GM12892 (cell line): Measurements from ENCODE around the gene HOXC6.

Experiments used
- DNase-seq: peaks from one replicate; pipeline ENCODE4 v3.0.0; 2011; ENCODE audit not compliant: insufficient read length
- FAIRE-seq: peaks from 2 replicates; lab custom pipeline; 2011; peaks lifted over from hg19 to GRCh38; lab: Jason Lieb, UNC
- POLR2A ChIP-seq: IDR thresholded peaks from 2 replicates; pipeline ENCODE4 v1.6.1; 2011; ENCODE audit warnings: low read depth, low read length, control low read depth
- POLR2AphosphoS5 ChIP-seq: IDR thresholded peaks from 2 replicates; pipeline ENCODE4 v1.6.1; 2011; ENCODE audit warnings: low read depth, low read length, control low read depth
- TAF1 ChIP-seq: IDR thresholded peaks from 2 replicates; pipeline ENCODE4 v1.6.1; 2011; ENCODE audit warnings: low read depth, mild to moderate bottlenecking, control low read depth, low read length, borderline replicate concordance

The HOXC6 gene

DNA sequence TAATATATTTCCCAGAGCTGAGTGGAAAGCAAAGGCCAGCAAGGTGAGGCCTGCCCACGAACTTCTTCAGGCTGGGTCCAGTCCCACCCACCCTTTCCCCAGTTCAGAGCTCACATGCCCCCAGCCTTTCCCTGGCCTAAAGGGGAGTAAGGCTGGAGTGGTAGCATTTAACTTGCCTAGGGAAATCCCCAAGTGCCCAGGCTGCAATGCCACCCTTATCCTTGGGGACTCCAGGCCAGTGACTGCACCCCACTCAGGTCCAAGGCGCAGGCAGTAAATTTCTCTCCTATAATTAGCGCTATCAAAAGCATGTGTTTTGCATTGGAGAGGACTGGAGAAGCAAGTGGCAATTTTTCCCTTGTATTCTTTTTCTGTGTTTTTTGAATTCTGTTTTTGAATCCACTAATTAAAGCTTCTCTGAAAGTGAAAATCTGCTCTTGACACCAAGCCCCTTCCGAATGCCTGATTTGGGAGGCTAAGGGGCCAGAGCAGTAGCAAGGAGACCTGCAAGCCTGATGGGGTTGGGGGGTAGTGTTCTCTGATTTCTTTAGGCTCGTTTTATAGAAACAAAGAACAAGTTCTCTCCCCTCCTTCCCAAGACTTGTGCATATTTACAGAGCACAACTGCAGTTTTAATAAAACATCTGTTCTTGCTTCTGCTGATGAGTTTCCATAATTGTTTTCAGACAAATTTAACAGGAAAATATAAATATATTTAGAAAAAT, 3.5 kb upstream of the HOXC6 start:
- no peak for FAIRE-seq
- DNase-seq = no peak
- TF ChIP-seq POLR2AphosphoS5 = no peak
- no peak for TF ChIP-seq TAF1
- no peak for TF ChIP-seq POLR2A

DNA sequence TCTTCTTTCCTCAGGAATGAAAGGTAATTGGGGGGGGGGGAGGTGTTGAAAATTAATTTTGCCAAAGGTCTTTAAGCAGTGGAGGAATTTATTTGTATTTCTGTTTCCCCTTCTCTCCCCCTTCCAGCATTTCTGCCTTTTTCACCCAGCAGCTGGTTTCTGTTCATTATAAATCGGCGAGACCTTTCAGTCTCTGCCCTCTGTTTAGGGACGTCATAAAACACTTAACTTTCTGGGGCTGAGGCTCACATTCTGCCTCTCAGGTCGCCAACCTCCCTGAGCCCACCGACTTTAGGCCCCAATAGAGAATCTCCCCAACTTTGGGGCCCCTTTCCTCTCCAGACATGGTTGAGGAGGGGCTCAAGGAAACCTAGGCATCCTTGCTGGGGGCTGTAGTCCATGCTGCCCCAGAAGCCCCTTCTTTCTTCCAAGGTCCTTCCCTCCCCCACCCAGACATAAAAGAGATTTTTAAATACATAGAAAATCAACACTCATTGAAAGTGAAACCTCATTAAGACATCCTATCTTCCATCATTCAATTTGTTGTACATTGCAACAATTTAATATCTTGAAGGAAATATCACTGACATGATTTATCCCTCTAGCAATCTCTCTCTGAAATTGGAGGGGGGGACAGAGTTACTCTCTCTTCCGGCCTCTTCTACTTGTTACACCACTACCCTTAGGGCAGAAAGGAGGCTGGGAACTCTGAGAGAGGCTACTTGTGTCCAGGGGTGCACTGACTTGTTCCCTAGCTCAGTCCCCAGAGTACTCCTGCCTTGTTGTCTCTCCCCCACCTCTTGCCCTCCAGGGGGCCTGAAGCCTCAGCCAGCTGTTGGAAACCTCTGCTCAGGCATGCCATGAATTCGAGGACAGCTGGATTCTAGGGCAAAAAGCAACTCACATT, 2.5 kb upstream of the HOXC6 start:
- no peak for TF ChIP-seq POLR2AphosphoS5
- no peak for TF ChIP-seq POLR2A
- no peak for TF ChIP-seq TAF1
- DNase-seq = no peak
- no peak for FAIRE-seq

DNA sequence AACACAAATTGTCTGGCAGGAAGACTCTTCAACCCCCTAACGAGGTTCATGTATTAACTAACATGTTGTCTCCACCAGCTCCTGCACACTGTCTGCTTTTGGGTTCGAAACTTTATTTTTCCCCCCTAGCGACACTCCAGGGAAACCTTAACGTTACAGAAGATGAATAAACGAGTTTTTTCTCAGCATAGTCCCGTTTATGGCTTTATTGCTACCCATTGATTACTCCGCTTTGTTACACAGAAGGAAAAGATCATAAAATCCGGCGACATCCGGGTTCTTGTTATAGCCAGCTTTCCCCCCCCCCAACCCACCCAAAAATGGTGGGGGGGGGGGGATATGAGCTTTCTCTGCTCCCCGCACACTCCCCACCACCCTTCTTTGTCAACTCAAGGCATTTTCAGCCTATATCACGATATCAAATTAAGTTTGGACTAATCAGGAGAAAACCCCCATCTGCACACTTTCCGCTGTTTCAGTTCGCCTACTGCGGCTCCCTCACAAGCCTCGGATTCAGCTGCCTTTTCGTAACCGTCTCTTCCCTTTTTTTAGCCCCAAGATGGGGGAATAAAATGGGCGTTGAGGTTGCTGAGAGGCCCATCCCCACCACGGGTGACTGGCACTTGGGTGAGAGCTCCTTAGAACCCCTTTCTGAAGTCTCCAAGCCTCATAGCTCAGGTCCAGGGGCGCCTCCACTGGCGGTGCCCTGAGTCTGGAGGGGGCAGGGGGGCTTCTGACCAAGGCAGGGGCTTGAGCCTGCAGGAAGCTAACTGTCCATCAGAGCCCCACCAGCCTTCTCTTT, 1.4 kb upstream of the HOXC6 start:
- FAIRE-seq = no peak
- no peak for TF ChIP-seq TAF1
- no peak for TF ChIP-seq POLR2AphosphoS5
- no peak for TF ChIP-seq POLR2A
- DNase-seq = no peak

DNA sequence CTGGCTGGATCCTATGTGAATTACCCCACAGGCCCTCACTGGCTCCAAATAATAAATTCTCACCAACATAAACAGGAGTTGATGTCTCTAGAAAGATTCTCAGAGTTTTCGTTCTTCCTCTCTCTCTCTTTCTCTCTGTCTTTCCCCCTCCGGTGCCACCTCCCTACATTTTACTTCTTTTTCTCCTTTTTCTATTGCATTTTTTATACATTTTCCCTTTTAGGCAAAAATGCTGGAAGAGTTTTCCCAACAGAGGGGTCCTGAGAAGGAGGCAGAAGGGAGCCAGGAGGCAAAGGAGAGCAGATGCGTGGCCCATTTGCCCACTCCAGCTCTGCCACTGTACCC, 826 bp upstream of the HOXC6 start:
- no peak for FAIRE-seq
- TF ChIP-seq POLR2AphosphoS5 (no peak), TAF1 (no peak), POLR2A (no peak)
- DNase-seq = no peak

DNA sequence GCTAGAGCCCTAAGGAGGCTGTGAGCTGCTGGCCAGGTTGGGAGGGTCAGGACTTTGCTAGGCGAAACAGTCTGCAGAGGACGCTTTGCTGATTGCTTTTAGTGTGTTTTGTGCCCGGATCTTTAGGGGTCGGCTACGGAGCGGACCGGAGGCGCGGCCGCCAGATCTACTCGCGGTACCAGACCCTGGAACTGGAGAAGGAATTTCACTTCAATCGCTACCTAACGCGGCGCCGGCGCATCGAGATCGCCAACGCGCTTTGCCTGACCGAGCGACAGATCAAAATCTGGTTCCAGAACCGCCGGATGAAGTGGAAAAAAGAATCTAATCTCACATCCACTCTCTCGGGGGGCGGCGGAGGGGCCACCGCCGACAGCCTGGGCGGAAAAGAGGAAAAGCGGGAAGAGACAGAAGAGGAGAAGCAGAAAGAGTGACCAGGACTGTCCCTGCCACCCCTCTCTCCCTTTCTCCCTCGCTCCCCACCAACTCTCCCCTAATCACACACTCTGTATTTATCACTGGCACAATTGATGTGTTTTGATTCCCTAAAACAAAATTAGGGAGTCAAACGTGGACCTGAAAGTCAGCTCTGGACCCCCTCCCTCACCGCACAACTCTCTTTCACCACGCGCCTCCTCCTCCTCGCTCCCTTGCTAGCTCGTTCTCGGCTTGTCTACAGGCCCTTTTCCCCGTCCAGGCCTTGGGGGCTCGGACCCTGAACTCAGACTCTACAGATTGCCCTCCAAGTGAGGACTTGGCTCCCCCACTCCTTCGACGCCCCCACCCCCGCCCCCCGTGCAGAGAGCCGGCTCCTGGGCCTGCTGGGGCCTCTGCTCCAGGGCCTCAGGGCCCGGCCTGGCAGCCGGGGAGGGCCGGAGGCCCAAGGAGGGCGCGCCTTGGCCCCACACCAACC, 1.5 kb downstream of the HOXC6 start:
- TF ChIP-seq POLR2AphosphoS5 = no peak
- no peak for TF ChIP-seq POLR2A
- no peak for TF ChIP-seq TAF1
- DNase-seq = no peak
- FAIRE-seq = peak; percentile 48

DNA sequence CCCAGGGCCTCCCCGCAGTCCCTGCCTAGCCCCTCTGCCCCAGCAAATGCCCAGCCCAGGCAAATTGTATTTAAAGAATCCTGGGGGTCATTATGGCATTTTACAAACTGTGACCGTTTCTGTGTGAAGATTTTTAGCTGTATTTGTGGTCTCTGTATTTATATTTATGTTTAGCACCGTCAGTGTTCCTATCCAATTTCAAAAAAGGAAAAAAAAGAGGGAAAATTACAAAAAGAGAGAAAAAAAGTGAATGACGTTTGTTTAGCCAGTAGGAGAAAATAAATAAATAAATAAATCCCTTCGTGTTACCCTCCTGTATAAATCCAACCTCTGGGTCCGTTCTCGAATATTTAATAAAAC, 2.2 kb downstream of the HOXC6 start:
- no peak for FAIRE-seq
- TF ChIP-seq POLR2A (no peak), POLR2AphosphoS5 (no peak), TAF1 (no peak)
- DNase-seq = no peak

DNA sequence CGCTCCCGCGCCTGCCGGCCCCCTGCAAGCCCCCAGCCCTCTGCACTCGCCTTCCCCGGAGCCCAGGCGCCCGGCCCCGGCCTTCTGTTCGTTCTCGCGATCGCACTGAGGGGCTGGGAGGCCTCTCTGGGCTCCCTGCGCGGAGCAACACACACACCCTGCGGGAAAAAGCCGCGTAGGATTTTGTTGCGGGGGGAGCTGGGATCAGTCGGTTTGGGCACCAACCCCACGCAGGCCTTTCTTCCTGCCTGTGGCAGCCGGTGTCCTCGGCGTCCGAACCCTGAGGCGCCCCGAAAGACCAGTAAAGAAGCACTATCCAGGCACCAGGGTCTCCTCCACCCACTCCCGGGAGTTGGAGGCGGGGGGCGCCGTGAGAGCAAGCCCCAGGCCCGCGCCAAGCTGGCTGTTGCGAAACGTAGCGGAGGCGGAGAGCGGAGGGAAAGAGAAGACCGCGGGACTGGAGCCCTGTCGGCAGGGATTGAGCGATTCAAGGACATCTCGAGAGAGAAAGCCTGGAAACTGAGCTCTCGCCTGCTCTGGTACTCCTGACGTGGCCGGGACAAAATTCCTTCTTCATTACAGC, 2.7 kb downstream of the HOXC6 start:
- DNase-seq (no peak), FAIRE-seq (no peak)
- TF ChIP-seq TAF1 = no peak
- TF ChIP-seq POLR2AphosphoS5 = no peak
- no peak for TF ChIP-seq POLR2A

DNA sequence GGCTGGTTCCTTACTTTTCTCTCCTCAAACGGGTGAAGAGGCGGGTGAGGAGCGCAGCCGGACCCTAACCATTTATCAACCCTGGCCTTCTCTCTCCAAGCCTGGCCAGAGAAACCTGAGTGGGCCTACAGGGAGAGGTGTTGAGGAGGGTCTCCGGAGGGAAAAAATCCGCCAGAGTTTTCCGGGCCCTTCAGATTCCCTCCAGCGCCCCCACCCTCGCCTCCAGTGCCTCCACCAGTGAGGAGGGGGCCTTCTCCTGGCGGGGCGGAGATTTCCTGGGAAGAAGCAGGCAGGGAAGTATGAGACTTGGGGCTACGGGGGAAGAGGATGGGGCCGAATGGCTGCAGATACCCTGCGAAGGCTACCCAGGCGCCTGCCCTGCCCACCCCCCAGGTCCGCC, 3.2 kb downstream of the HOXC6 start:
- FAIRE-seq (no peak), DNase-seq (no peak)
- no peak for TF ChIP-seq POLR2A
- TF ChIP-seq POLR2AphosphoS5 = no peak
- no peak for TF ChIP-seq TAF1

DNA sequence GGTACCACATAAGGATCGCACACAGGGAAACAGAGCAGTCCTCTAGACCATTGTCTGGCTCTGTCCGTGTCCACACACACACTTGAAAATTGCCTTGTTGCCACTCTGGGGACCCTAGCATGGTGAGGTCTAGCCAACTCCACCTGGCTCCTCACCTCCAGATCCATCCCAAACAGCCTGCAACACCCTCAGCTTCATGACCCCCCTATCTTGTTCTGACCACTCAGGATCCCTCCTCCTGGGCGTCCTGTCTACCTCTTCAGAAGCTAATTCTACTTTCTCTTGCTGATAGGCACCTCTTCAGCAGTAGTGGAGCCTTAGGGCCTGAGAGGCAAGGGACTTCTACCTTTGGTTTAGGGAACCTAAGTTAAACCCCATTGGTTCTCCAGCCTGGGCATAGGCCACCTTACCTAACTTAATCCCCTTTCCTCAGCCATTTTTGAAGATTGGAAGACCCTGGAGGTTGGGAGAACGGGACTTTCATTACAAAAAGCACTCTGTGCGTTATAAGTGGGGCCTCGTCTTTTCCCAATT, 3.9 kb downstream of the HOXC6 start:
- TF ChIP-seq TAF1 (no peak), POLR2AphosphoS5 (no peak), POLR2A (no peak)
- DNase-seq (no peak), FAIRE-seq (no peak)

DNA sequence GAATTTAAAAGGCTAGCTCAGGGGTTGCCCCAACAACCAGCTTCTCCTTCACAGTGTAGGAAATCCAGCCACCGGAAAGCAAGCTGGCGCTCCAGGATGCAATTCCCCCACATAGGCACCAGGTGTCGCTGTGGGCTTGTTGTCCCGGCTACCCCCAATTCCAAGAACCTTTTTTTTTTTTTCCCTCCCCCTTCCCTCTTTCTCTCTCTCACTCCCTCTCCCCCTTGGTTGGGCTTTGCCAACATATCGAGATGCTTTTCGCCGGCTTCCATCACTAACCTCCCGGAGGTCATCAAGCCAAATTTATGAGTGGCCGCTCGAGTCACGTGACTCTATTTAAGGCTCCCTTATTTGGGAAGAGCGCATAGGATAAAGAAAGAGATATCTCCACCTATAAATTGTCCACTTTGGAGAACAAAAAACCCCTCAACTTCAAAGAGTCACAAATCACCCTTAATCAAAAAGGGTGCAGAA, 4.4 kb downstream of the HOXC6 start, which contains the start of gene HOXC5:
Gene HOXC5, plus strand, starts transcription at position 424 of the 474 bp plus-strand sequence. CDS start 73 bp downstream, outside the sequence.
- TF ChIP-seq POLR2A = no peak
- no peak for TF ChIP-seq TAF1
- TF ChIP-seq POLR2AphosphoS5 = no peak
- DNase-seq (peak; percentile 68), FAIRE-seq (peak; percentile 96)
